Right renal pelvis (tissue), 4 donors: ENCODE data around the gene WDR35. TPM values are rescaled to one million over a fixed set of nuclear protein-coding genes. Genes with fewer than 3 reads are reported as not detected.
"Not testable (repeated sequence)": the region's sequence is repeated elsewhere in the genome, so short reads cannot be mapped to it uniquely, and the experiment has no call there.

Experiments
- DNase-seq, 4 donors: peaks; one replicate each; pipeline ENCODE4 v3.0.0-alpha.2; 2013; ENCODE audit warnings: low read depth in 4 of 4, low spot score in 3 of 4, missing footprints in 1 of 4
- polyA plus RNA-seq, 4 donors: library from polyadenylated mRNA; unstranded; fragments of 120-200 nt; gene quantifications; one replicate each; pipeline ENCODE4 v1.2.1, GENCODE V29; 2013; ENCODE audit not compliant: insufficient read length in 4 of 4

WDR35 gene
- polyA plus RNA-seq, 4 donors, result 23.5 to 31.4 (median 29.0) TPM

GRCh38 chr2:19897623-19898245 lies 92.2 kb downstream of the WDR35 start:
- no peak for DNase-seq

- DNase-seq, result no peak
These were observed 94.4 kb downstream of the WDR35 start for GRCh38 chr2:19895535-19895934.

GRCh38 chr2:19894134-19894792 lies 95.6 kb downstream of the WDR35 start:
- DNase-seq, result no peak

GRCh38 chr2:19893520-19894133 lies 96.3 kb downstream of the WDR35 start:
- DNase-seq, result no peak

- DNase-seq, result not testable (repeated sequence)
These were observed 97.9 kb downstream of the WDR35 start for GRCh38 chr2:19891971-19892370.

GRCh38 chr2:19890104-19890503 lies 99.8 kb downstream of the WDR35 start:
- DNase-seq, result no peak

- no peak for DNase-seq
These were observed 101.1 kb downstream of the WDR35 start for GRCh38 chr2:19888831-19889230.

- no peak for DNase-seq
These were observed 102.4 kb downstream of the WDR35 start for GRCh38 chr2:19887510-19887909.

GRCh38 chr2:19886261-19886660 lies 103.6 kb downstream of the WDR35 start:
- DNase-seq, result no peak

GRCh38 chr2:19885791-19886190 lies 104.1 kb downstream of the WDR35 start:
- DNase-seq, result no peak

GRCh38 chr2:19883971-19884720 lies 105.8 kb downstream of the WDR35 start:
- DNase-seq, result no peak

GRCh38 chr2:19883486-19883885 lies 106.4 kb downstream of the WDR35 start:
- DNase-seq, result no peak

- DNase-seq, result no peak
These were observed 107.6 kb downstream of the WDR35 start for GRCh38 chr2:19882286-19882685.

GRCh38 chr2:19881908-19882265 lies 108.0 kb downstream of the WDR35 start:
- no peak for DNase-seq

- no peak for DNase-seq
These were observed 108.5 kb downstream of the WDR35 start for GRCh38 chr2:19881221-19881907.

- not testable (repeated sequence) for DNase-seq
These were observed 109.7 kb downstream of the WDR35 start for GRCh38 chr2:19880191-19880590.

GRCh38 chr2:19879120-19879519 lies 110.8 kb downstream of the WDR35 start:
- no peak for DNase-seq

GRCh38 chr2:19878268-19879046 lies 111.4 kb downstream of the WDR35 start:
- DNase-seq, result no peak

GRCh38 chr2:19876751-19877150 lies 113.2 kb downstream of the WDR35 start:
- no peak for DNase-seq

- no peak for DNase-seq
These were observed 114.6 kb downstream of the WDR35 start for GRCh38 chr2:19875280-19875679.
